Neuronal stem cell (in vitro differentiated cells): ENCODE measurements around the gene SNX5.

ENCODE experiments used
- DNase-seq: peaks from one replicate; pipeline ENCODE4 v3.0.0-alpha.2; 2013; ENCODE audit warnings: low spot score
- H2AFZ ChIP-seq: one replicate; pipeline ENCODE4 v1.6.1; 2013; ENCODE audit warnings: mild to moderate bottlenecking, low read length, inconsistent platforms
- H2AK5ac ChIP-seq: 2 replicates; pipeline ENCODE4 v1.6.1; 2013; ENCODE audit warnings: low read depth, mild to moderate bottlenecking, inconsistent platforms, low read length, moderate library complexity, mixed read lengths
- H2BK120ac ChIP-seq: 2 replicates; pipeline ENCODE4 v1.6.1; 2013; ENCODE audit warnings: low read depth, mild to moderate bottlenecking, inconsistent platforms, low read length, moderate library complexity, mixed read lengths
- H2BK12ac ChIP-seq: one replicate; pipeline ENCODE4 v1.6.1; 2013; ENCODE audit warnings: low read length, inconsistent platforms
- H2BK15ac ChIP-seq: 2 replicates; pipeline ENCODE4 v1.6.1; 2013; ENCODE audit warnings: mild to moderate bottlenecking, low read length, inconsistent platforms, mixed read lengths
- H2BK5ac ChIP-seq: one replicate; pipeline ENCODE4 v1.6.1; 2013; ENCODE audit warnings: inconsistent platforms, mild to moderate bottlenecking, low read length, moderate library complexity
- H3K14ac ChIP-seq: one replicate; pipeline ENCODE4 v1.6.1; 2013; ENCODE audit warnings: low read length, inconsistent platforms
- H3K18ac ChIP-seq: 2 replicates; pipeline ENCODE4 v1.6.1; 2013; ENCODE audit warnings: low read length, inconsistent platforms
- H3K23ac ChIP-seq: 2 replicates; pipeline ENCODE4 v1.6.1; 2013; ENCODE audit warnings: low read depth, mild to moderate bottlenecking, mixed read lengths, low read length, inconsistent platforms; ENCODE audit not compliant: poor library complexity
- H3K27ac ChIP-seq: replicated peaks from 3 replicates; pipeline ENCODE4 v1.5.1; 2013; ENCODE audit warnings: low read length, inconsistent platforms
- H3K27me3 ChIP-seq, 3 experiments: 2 replicates each; pipeline ENCODE4 v1.6.1; 2013; ENCODE audit warnings: low read length in 3 of 3, mild to moderate bottlenecking in 2 of 3, inconsistent platforms in 1 of 3, low read depth in 1 of 3, mixed read lengths in 1 of 3, moderate library complexity in 1 of 3; ENCODE audit not compliant: control insufficient read depth in 3 of 3, insufficient read depth in 3 of 3
- H3K36me3 ChIP-seq, 2 donors: replicated peaks in 1 of 2; 2 replicates each; pipeline ENCODE4 v1.6.1; 2013; ENCODE audit warnings: low read length in 2 of 2; ENCODE audit not compliant: control insufficient read depth in 2 of 2, insufficient read depth in 2 of 2
- H3K4ac ChIP-seq: 2 replicates; pipeline ENCODE4 v1.6.1; 2013; ENCODE audit warnings: inconsistent platforms, mild to moderate bottlenecking, low read length, moderate library complexity
- H3K4me1 ChIP-seq, 2 donors: 1 replicate in 1 of 2; 2 replicates in 1 of 2; pipeline ENCODE4 v1.6.1; 2013; ENCODE audit warnings: low read length in 2 of 2, low read depth in 1 of 2; ENCODE audit not compliant: control insufficient read depth in 2 of 2, insufficient read depth in 1 of 2
- H3K4me2 ChIP-seq: one replicate; pipeline ENCODE4 v1.6.1; 2013; ENCODE audit warnings: mild to moderate bottlenecking, low read length, inconsistent platforms; ENCODE audit not compliant: insufficient read depth, poor library complexity, severe bottlenecking
- H3K4me3 ChIP-seq, 2 donors: 2 replicates each; pipeline ENCODE4 v1.5.1; 2013; ENCODE audit warnings: low read length in 2 of 2, mild to moderate bottlenecking in 2 of 2, inconsistent platforms in 1 of 2, moderate library complexity in 1 of 2
- H3K79me1 ChIP-seq: one replicate; pipeline ENCODE4 v1.6.1; 2013; ENCODE audit warnings: low read depth, mild to moderate bottlenecking, inconsistent platforms, low read length, moderate library complexity
- H3K9ac ChIP-seq: one replicate; pipeline ENCODE4 v1.6.1; 2013; ENCODE audit warnings: mild to moderate bottlenecking, low read depth, low read length, inconsistent platforms; ENCODE audit not compliant: poor library complexity
- H3K9me3 ChIP-seq, 2 donors: replicated peaks in 1 of 2; 2 replicates each; pipeline versions ENCODE3 to v1.6.1; 2013; ENCODE audit warnings: low read length in 2 of 2, mild to moderate bottlenecking in 2 of 2, inconsistent platforms in 1 of 2, low read depth in 1 of 2, mixed read lengths in 1 of 2, moderate library complexity in 1 of 2; ENCODE audit not compliant: control insufficient read depth in 2 of 2, insufficient read depth in 1 of 2
- H4K8ac ChIP-seq: one replicate; pipeline ENCODE4 v1.6.1; 2013; ENCODE audit warnings: low read depth, mild to moderate bottlenecking, inconsistent platforms, low read length, moderate library complexity
- H4K91ac ChIP-seq: one replicate; pipeline ENCODE4 v1.6.1; 2013; ENCODE audit warnings: low read length, low read depth, mild to moderate bottlenecking, inconsistent platforms; ENCODE audit not compliant: poor library complexity
- WGBS, 2 donors: extraction: QIAGEN DNeasy Blood & Tissue Kit; methylation state at CpG; one replicate each; pipeline ENCODE4 v1.1.7; 2013; ENCODE audit warnings: missing lambda C conversion rate in 2 of 2, mixed read lengths in 1 of 2; ENCODE audit not compliant: insufficient read length in 2 of 2, insufficient replicate concordance in 1 of 2; ENCODE audit errors: extremely low coverage in 2 of 2; 5-methylcytosine and 5-hydroxymethylcytosine counted together

The SNX5 gene

DNA sequence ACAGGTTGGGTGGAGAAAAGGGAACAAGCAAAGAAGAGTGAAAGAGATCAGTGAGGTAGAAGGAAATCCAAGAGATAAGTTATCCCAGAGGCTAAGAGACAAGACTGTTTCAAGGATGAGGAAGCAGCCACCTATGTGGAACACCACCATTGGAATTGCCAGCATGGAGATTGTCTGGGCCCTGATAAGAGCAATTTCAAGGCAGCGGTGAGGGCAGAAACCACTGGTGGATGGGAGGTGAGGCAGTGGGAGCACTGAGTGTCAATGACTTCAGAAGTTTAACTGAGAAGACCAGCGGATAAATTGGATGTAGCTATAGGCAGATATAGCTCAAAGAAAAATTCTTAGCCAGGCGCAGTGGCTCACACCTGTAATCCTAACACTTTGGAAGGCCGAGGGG is 56.7 kb downstream of the SNX5 start:
- Histone ChIP-seq H3K4me3 (no peak overlapping the region), H3K23ac (no peak overlapping the region), H3K36me3 (no peaks in the 10 kb centered on the region), H2BK120ac (no peak overlapping the region), H4K8ac (no peak overlapping the region), H3K4ac (no peak overlapping the region), H3K79me1 (no peaks in the 10 kb centered on the region), H3K9ac (no peak overlapping the region), H2AK5ac (no peak overlapping the region), H3K14ac (no peak overlapping the region), H3K9me3 (peaks cover 0 to 3% of the 10 kb centered on the region in 2 donors), H2AFZ (no peak overlapping the region), H2BK5ac (no peak overlapping the region), H3K4me1 (peaks cover 4 to 12% of the 10 kb centered on the region in 2 donors), H2BK12ac (no peak overlapping the region), H3K27ac (no peak overlapping the region), H2BK15ac (no peak overlapping the region), H4K91ac (no peak overlapping the region), H3K18ac (no peak overlapping the region), H3K27me3 (no peaks in the 10 kb centered on the region), H3K4me2 (no peak overlapping the region)
- WGBS, 2 donors = no CpG with 5 or more reads among the region's 4 CpGs
- DNase-seq = no peak

DNA sequence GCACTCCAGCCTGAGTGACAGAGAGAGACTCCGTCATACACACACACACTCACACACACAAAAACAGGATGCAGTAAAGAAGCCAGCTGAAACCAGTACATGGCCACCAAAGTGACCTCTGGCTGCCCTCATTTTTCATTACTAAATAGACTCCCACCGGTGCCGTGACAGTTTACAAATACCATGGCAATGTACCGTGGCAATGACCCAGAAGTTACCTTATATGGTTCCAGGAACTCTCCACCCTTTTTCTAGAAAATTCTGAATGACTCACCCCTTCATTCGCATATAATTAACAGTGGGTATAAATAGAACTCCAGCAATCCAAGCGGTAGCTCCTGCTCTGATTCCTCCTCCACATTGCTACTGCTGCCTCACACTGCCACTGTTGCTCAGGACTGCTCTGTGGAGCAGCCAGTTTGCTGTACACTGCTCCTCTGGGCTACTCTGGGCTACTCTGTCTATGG is 57.7 kb downstream of the SNX5 start:
- Histone ChIP-seq H3K4me3 (peak overlapping the region in 1 of 2 donors; percentile 43), H3K9me3 (peaks cover 0 to 3% of the 10 kb centered on the region in 2 donors), H4K8ac (no peak overlapping the region), H2AK5ac (no peak overlapping the region), H2BK5ac (no peak overlapping the region), H3K23ac (no peak overlapping the region), H3K4me2 (no peak overlapping the region), H3K27me3 (no peaks in the 10 kb centered on the region), H3K27ac (no peak overlapping the region), H4K91ac (no peak overlapping the region), H2AFZ (no peak overlapping the region), H2BK12ac (no peak overlapping the region), H3K36me3 (no peaks in the 10 kb centered on the region), H2BK15ac (no peak overlapping the region), H2BK120ac (no peak overlapping the region), H3K18ac (no peak overlapping the region), H3K9ac (no peak overlapping the region), H3K79me1 (no peaks in the 10 kb centered on the region), H3K4me1 (peaks cover 4 to 12% of the 10 kb centered on the region in 2 donors), H3K4ac (no peak overlapping the region), H3K14ac (no peak overlapping the region)
- DNase-seq = no peak
- no CpG with 5 or more reads among the region's 6 CpGs for WGBS, 2 donors

DNA sequence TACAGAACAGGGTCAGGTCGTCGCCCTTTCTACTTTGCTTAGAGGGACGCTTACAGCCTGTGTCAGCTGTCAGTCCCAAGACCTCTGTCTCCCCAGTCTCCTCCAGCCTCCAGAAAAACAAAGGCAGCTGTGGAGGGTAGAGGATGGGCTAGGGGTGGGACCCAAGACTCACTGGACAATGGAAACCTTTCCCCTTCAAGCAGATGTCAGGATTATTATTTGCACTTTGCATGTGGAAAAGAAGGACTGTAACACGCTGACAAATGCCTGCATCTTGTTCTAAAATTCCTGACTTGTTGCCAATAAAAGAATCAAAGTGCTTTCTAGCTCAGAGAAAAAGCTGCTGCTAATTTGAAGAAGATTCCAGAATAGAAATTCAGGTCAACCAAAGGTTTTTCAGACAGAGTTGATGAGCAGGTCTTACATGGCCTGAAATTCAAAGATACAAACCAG is 58.7 kb downstream of the SNX5 start:
- no CpG with 5 or more reads among the region's 4 CpGs for WGBS, 2 donors
- Histone ChIP-seq H3K4ac (no peak overlapping the region), H3K4me2 (no peak overlapping the region), H3K36me3 (no peaks in the 10 kb centered on the region), H2AFZ (no peak overlapping the region), H3K4me3 (no peak overlapping the region), H2BK5ac (no peak overlapping the region), H4K91ac (no peak overlapping the region), H3K27ac (no peak overlapping the region), H2AK5ac (no peak overlapping the region), H2BK12ac (no peak overlapping the region), H3K23ac (no peak overlapping the region), H3K27me3 (no peaks in the 10 kb centered on the region), H4K8ac (no peak overlapping the region), H3K9me3 (peaks cover 0 to 3% of the 10 kb centered on the region in 2 donors), H3K9ac (no peak overlapping the region), H2BK15ac (no peak overlapping the region), H3K4me1 (peaks cover 4 to 12% of the 10 kb centered on the region in 2 donors), H2BK120ac (no peak overlapping the region), H3K18ac (no peak overlapping the region), H3K14ac (no peak overlapping the region), H3K79me1 (no peaks in the 10 kb centered on the region)
- DNase-seq = no peak

- H3K14ac ChIP-seq = no peak overlapping the region
- WGBS, 2 donors = no CpG with 5 or more reads among the region's 7 CpGs
- H3K4ac ChIP-seq = no peak overlapping the region
- no peak overlapping the region for H4K8ac ChIP-seq
- H3K27me3 ChIP-seq = peaks cover 0 to 6% (median 0%) of the 10 kb centered on the region in 3 experiments
- H3K36me3 ChIP-seq = no peaks in the 10 kb centered on the region
- H2AFZ ChIP-seq = no peak overlapping the region
- H3K4me3 ChIP-seq = no peak overlapping the region
- no peak overlapping the region for H2BK15ac ChIP-seq
- DNase-seq = no peak
- no peak overlapping the region for H3K9ac ChIP-seq
- no peak overlapping the region for H3K27ac ChIP-seq
- H2BK12ac ChIP-seq = no peak overlapping the region
- no peak overlapping the region for H4K91ac ChIP-seq
- H3K4me1 ChIP-seq = peaks cover 4 to 12% of the 10 kb centered on the region in 2 donors
- H3K9me3 ChIP-seq = no peaks in the 10 kb centered on the region
- no peak overlapping the region for H2BK5ac ChIP-seq
- H2BK120ac ChIP-seq = no peak overlapping the region
- H3K23ac ChIP-seq = no peak overlapping the region
- no peak overlapping the region for H2AK5ac ChIP-seq
- no peaks in the 10 kb centered on the region for H3K79me1 ChIP-seq
- no peak overlapping the region for H3K4me2 ChIP-seq
- no peak overlapping the region for H3K18ac ChIP-seq
Measured at GRCh38 chr20:17905544-17905943, 63.0 kb downstream of the SNX5 start.
